ENCODE results near the gene PLPPR3. TPM values are rescaled to one million over a fixed set of nuclear protein-coding genes. Genes with fewer than 3 reads are reported as not detected.

The PLPPR3 gene
- polyA plus RNA-seq, 1 donor from 2014 or later = 239 TPM

- Histone ChIP-seq H3K4me2 (ENCODE audit: low read length) (no peak overlapping the region), H3K9me2 (ENCODE audit: insufficient read depth, low read length) (no peaks in the 10 kb centered on the region), H3K9me3 (ENCODE audit: low read length) (no peaks in the 10 kb centered on the region), H3K79me2 (replicated peaks; ENCODE audit: insufficient read depth, low read length) (peaks cover 3% of the 10 kb centered on the region), H3K9ac (ENCODE audit: low read length) (no peak overlapping the region), H4K20me1 (ENCODE audit: insufficient read depth) (peaks cover 11% of the 10 kb centered on the region), H3F3A (ENCODE audit: insufficient read depth, low read length, poor library complexity, severe bottlenecking) (no peaks in the 10 kb centered on the region), H3K27me3 (ENCODE audit: insufficient read depth, low read depth, low read length) (no peaks in the 10 kb centered on the region), H3K4me3 (ENCODE audit: low read length) (no peak overlapping the region), H2AFZ (ENCODE audit: low read depth, low read length) (no peak overlapping the region), H3K36me3 (ENCODE audit: insufficient read depth, low read length) (no peaks in the 10 kb centered on the region), H3K27ac (ENCODE audit: low read length) (no peak overlapping the region)
- no peak for TF ChIP-seq MXI1 (conservative IDR thresholded peaks at IDR 0.05; ENCODE audit: poor library complexity, severe bottlenecking)
- no peak for TF ChIP-seq SMC3 (conservative IDR thresholded peaks at IDR 0.05; ENCODE audit: poor library complexity)
- TF ChIP-seq REST (IDR thresholded peaks at IDR 0.05; ENCODE audit: borderline replicate concordance) = no peak
- TF ChIP-seq POLR2AphosphoS5 (IDR thresholded peaks at IDR 0.05) = peak; percentile 12
These were observed 9.6 kb downstream of the PLPPR3 start for GRCh38 chr19:812049-812746.

GRCh38 chr19:811506-812048, 10.2 kb downstream of the PLPPR3 start:
- H3K4me2 ChIP-seq (ENCODE audit: low read length) = no peak overlapping the region
- H3K27ac ChIP-seq (ENCODE audit: low read length) = no peak overlapping the region
- no peaks in the 10 kb centered on the region for H3K9me3 ChIP-seq (ENCODE audit: low read length)
- TF ChIP-seq EZH2 (IDR thresholded peaks at IDR 0.05; ENCODE audit: borderline replicate concordance, insufficient read depth, low read length, poor library complexity, severe bottlenecking) = no peak
- TF ChIP-seq REST (IDR thresholded peaks at IDR 0.05; ENCODE audit: borderline replicate concordance) = no peak
- no peak for TF ChIP-seq SMC3 (conservative IDR thresholded peaks at IDR 0.05; ENCODE audit: poor library complexity)
- TF ChIP-seq TAF1 (IDR thresholded peaks at IDR 0.05; ENCODE audit: low read depth) = no peak
- TF ChIP-seq EP300 (conservative IDR thresholded peaks at IDR 0.05; ENCODE audit: poor library complexity, severe bottlenecking) = no peak
- TF ChIP-seq CTCF (IDR thresholded peaks at IDR 0.05; ENCODE audit: poor library complexity, severe bottlenecking) = no peak
- TF ChIP-seq RAD21 (conservative IDR thresholded peaks at IDR 0.05) = no peak
- TF ChIP-seq MXI1 (conservative IDR thresholded peaks at IDR 0.05; ENCODE audit: poor library complexity, severe bottlenecking) = no peak
- TF ChIP-seq POLR2AphosphoS5 (IDR thresholded peaks at IDR 0.05) = no peak
- H4K20me1 ChIP-seq (ENCODE audit: insufficient read depth) = peaks cover 11% of the 10 kb centered on the region
- H3K9me2 ChIP-seq (ENCODE audit: insufficient read depth, low read length) = no peaks in the 10 kb centered on the region
- no peaks in the 10 kb centered on the region for H3K79me2 ChIP-seq (replicated peaks; ENCODE audit: insufficient read depth, low read length)
- no peaks in the 10 kb centered on the region for H3K27me3 ChIP-seq (ENCODE audit: insufficient read depth, low read depth, low read length)
- no peak overlapping the region for H3K9ac ChIP-seq (ENCODE audit: low read length)
- no peaks in the 10 kb centered on the region for H3F3A ChIP-seq (ENCODE audit: insufficient read depth, low read length, poor library complexity, severe bottlenecking)
- no peaks in the 10 kb centered on the region for H3K36me3 ChIP-seq (ENCODE audit: insufficient read depth, low read length)
- H3K4me3 ChIP-seq (ENCODE audit: low read length) = no peak overlapping the region
- H2AFZ ChIP-seq (ENCODE audit: low read depth, low read length) = no peak overlapping the region
